ENCODE data around the gene RABIF. TPM values are rescaled to one million over a fixed set of nuclear protein-coding genes. Genes with fewer than 3 reads are reported as not detected.

RABIF gene
- total RNA-seq, 6 donors from 2014 or later: 2.0 to 11.7 (median 7.9) TPM

- Histone ChIP-seq H3K36me3 (no peaks in the 10 kb centered on the region), H3K4me1 (peaks cover 10 to 17% (median 14%) of the 10 kb centered on the region in 4 donors), H3K27ac (no peak overlapping the region), H3K27me3 (no peaks in the 10 kb centered on the region), H3K4me3 (no peak overlapping the region), H3K9me3 (no peaks in the 10 kb centered on the region)
- DNase-seq: no peak
- TF ChIP-seq POLR2AphosphoS5 (IDR thresholded peaks at IDR 0.05) (no peak), EP300 (IDR thresholded peaks at IDR 0.05) (no peak), CTCF (IDR thresholded peaks at IDR 0.05) (no peak), POLR2A (IDR thresholded peaks at IDR 0.05) (no peak)
- no peak for ATAC-seq (ENCODE audit: low FRiP score in 2 of 2)
- 91 to 92% methylated on average over 2 of the region's 2 CpGs for WGBS, 2 donors
Observed at GRCh38 chr1:202856014-202856413, 32.9 kb downstream of the RABIF start.

GRCh38 chr1:202854787-202855186, 34.2 kb downstream of the RABIF start:
- no peak for ATAC-seq (ENCODE audit: low FRiP score in 2 of 2)

GRCh38 chr1:202852163-202852904, 36.6 kb downstream of the RABIF start:
- ATAC-seq (ENCODE audit: low FRiP score in 2 of 2): peak in 1 of 2 donors; percentile 70
- H3K27ac ChIP-seq: no peak overlapping the region
- no peaks in the 10 kb centered on the region for H3K27me3 ChIP-seq

More at GRCh38 chr1:202854787-202855186, 34.2 kb downstream of the RABIF start:
- H3K9me3 ChIP-seq: no peaks in the 10 kb centered on the region
- H3K27ac ChIP-seq: no peak overlapping the region
- no peaks in the 10 kb centered on the region for H3K27me3 ChIP-seq
- no peaks in the 10 kb centered on the region for H3K36me3 ChIP-seq
- WGBS, 2 donors: 92 to 93% methylated on average over 8 of the region's 8 CpGs
- TF ChIP-seq POLR2A (IDR thresholded peaks at IDR 0.05) (no peak), CTCF (IDR thresholded peaks at IDR 0.05) (no peak), POLR2AphosphoS5 (IDR thresholded peaks at IDR 0.05) (no peak), EP300 (IDR thresholded peaks at IDR 0.05) (no peak)
- H3K4me1 ChIP-seq: peaks cover 6 to 12% (median 8%) of the 10 kb centered on the region in 4 donors
- DNase-seq: no peak
- H3K4me3 ChIP-seq: no peak overlapping the region

GRCh38 chr1:202850593-202851362, 38.2 kb downstream of the RABIF start:
- no peak overlapping the region for H3K27ac ChIP-seq
- no peaks in the 10 kb centered on the region for H3K4me1 ChIP-seq
- H3K36me3 ChIP-seq: no peaks in the 10 kb centered on the region
- 89 to 94% methylated on average over 6 to 7 of the region's 7 CpGs for WGBS, 2 donors
- no peaks in the 10 kb centered on the region for H3K27me3 ChIP-seq
- TF ChIP-seq EP300 (IDR thresholded peaks at IDR 0.05) (no peak), POLR2AphosphoS5 (IDR thresholded peaks at IDR 0.05) (no peak), CTCF (IDR thresholded peaks at IDR 0.05) (no peak), POLR2A (IDR thresholded peaks at IDR 0.05) (no peak)
- no peaks in the 10 kb centered on the region for H3K9me3 ChIP-seq
- DNase-seq (no peak), ATAC-seq (ENCODE audit: low FRiP score in 2 of 2) (no peak)
- no peak overlapping the region for H3K4me3 ChIP-seq

More at GRCh38 chr1:202852163-202852904, 36.6 kb downstream of the RABIF start:
- H3K4me1 ChIP-seq: no peaks in the 10 kb centered on the region
- DNase-seq: peak in 1 of 2 donors; percentile 41
- no peaks in the 10 kb centered on the region for H3K9me3 ChIP-seq
- TF ChIP-seq POLR2AphosphoS5 (IDR thresholded peaks at IDR 0.05) (no peak), EP300 (IDR thresholded peaks at IDR 0.05) (no peak), POLR2A (IDR thresholded peaks at IDR 0.05) (no peak), CTCF (IDR thresholded peaks at IDR 0.05) (peak in 3 of 6 experiments; percentile 13 to 42 (median 30))
- WGBS, 2 donors: 60 to 67% methylated on average over 12 to 15 of the region's 15 CpGs
- H3K4me3 ChIP-seq: no peak overlapping the region
- H3K36me3 ChIP-seq: no peaks in the 10 kb centered on the region

Data from upper lobe of left lung (tissue), 6 donors.